ENCODE results near the gene STXBP5L.
"Not testable (repeated sequence)": the region's sequence is repeated elsewhere in the genome, so short reads cannot be mapped to it uniquely, and the experiment has no call there.

Gene STXBP5L

DNA sequence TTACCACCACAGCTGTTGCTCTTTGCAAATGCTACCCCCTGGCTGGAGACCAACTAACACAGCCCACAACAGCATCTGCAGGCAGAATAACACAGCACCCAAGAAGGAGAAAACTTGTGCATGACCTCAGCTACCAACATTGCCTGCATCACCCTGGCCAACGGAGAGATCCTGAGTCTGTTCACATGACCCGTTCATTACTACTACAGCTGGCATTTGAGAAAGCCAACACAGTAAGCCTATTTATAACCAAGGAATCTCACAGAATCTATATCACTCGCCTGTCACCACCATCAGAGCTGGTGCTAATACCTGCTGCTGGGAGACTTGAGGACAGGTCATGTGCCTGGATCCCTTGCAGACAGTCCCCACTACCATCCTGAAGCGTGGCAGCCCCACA is 422.6 kb downstream of the STXBP5L start:
- ATAC-seq, result no peak
- no peak for TF ChIP-seq ISL1 (CRISPR knock-in tag; IDR thresholded peaks at IDR 0.05)
- TF ChIP-seq ZNF565 (CRISPR knock-in tag; conservative IDR thresholded peaks at IDR 0.05; ENCODE audit: low read depth), result no peak
- no peak for TF ChIP-seq TOX (CRISPR knock-in tag; IDR thresholded peaks at IDR 0.05; ENCODE audit: borderline replicate concordance)
- TF ChIP-seq, protein P1, sequence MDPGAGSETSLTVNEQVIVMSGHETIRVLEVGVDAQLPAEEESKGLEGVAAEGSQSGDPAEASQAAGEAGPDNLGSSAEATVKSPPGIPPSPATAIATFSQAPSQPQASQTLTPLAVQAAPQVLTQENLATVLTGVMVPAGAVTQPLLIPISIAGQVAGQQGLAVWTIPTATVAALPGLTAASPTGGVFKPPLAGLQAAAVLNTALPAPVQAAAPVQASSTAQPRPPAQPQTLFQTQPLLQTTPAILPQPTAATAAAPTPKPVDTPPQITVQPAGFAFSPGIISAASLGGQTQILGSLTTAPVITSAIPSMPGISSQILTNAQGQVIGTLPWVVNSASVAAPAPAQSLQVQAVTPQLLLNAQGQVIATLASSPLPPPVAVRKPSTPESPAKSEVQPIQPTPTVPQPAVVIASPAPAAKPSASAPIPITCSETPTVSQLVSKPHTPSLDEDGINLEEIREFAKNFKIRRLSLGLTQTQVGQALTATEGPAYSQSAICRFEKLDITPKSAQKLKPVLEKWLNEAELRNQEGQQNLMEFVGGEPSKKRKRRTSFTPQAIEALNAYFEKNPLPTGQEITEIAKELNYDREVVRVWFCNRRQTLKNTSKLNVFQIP (CRISPR knock-in tag; IDR thresholded peaks at IDR 0.05; ENCODE audit: borderline replicate concordance, low read depth), result no peak
- no peak for TF ChIP-seq ZFP30 (CRISPR knock-in tag; IDR thresholded peaks at IDR 0.05)
- TF ChIP-seq, protein P2, sequence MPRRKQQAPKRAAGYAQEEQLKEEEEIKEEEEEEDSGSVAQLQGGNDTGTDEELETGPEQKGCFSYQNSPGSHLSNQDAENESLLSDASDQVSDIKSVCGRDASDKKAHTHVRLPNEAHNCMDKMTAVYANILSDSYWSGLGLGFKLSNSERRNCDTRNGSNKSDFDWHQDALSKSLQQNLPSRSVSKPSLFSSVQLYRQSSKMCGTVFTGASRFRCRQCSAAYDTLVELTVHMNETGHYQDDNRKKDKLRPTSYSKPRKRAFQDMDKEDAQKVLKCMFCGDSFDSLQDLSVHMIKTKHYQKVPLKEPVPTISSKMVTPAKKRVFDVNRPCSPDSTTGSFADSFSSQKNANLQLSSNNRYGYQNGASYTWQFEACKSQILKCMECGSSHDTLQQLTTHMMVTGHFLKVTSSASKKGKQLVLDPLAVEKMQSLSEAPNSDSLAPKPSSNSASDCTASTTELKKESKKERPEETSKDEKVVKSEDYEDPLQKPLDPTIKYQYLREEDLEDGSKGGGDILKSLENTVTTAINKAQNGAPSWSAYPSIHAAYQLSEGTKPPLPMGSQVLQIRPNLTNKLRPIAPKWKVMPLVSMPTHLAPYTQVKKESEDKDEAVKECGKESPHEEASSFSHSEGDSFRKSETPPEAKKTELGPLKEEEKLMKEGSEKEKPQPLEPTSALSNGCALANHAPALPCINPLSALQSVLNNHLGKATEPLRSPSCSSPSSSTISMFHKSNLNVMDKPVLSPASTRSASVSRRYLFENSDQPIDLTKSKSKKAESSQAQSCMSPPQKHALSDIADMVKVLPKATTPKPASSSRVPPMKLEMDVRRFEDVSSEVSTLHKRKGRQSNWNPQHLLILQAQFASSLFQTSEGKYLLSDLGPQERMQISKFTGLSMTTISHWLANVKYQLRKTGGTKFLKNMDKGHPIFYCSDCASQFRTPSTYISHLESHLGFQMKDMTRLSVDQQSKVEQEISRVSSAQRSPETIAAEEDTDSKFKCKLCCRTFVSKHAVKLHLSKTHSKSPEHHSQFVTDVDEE (CRISPR knock-in tag; IDR thresholded peaks at IDR 0.05), result no peak
- TF ChIP-seq TCF4 (CRISPR knock-in tag; IDR thresholded peaks at IDR 0.05; ENCODE audit: borderline replicate concordance), result no peak
- TF ChIP-seq CSDC2 (CRISPR knock-in tag; IDR thresholded peaks at IDR 0.05), result no peak
- TF ChIP-seq, protein P3, sequence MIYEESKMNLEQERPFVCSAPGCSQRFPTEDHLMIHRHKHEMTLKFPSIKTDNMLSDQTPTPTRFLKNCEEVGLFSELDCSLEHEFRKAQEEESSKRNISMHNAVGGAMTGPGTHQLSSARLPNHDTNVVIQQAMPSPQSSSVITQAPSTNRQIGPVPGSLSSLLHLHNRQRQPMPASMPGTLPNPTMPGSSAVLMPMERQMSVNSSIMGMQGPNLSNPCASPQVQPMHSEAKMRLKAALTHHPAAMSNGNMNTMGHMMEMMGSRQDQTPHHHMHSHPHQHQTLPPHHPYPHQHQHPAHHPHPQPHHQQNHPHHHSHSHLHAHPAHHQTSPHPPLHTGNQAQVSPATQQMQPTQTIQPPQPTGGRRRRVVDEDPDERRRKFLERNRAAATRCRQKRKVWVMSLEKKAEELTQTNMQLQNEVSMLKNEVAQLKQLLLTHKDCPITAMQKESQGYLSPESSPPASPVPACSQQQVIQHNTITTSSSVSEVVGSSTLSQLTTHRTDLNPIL (CRISPR knock-in tag; IDR thresholded peaks at IDR 0.05; ENCODE audit: low read depth), result no peak
- no peak for TF ChIP-seq GLIS3 (CRISPR knock-in tag; IDR thresholded peaks at IDR 0.05)
- TF ChIP-seq, protein P4, sequence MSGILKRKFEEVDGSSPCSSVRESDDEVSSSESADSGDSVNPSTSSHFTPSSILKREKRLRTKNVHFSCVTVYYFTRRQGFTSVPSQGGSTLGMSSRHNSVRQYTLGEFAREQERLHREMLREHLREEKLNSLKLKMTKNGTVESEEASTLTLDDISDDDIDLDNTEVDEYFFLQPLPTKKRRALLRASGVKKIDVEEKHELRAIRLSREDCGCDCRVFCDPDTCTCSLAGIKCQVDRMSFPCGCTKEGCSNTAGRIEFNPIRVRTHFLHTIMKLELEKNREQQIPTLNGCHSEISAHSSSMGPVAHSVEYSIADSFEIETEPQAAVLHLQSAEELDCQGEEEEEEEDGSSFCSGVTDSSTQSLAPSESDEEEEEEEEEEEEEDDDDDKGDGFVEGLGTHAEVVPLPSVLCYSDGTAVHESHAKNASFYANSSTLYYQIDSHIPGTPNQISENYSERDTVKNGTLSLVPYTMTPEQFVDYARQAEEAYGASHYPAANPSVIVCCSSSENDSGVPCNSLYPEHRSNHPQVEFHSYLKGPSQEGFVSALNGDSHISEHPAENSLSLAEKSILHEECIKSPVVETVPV (CRISPR knock-in tag; IDR thresholded peaks at IDR 0.05), result no peak
- TF ChIP-seq ZNF70 (CRISPR knock-in tag; IDR thresholded peaks at IDR 0.05), result no peak
- no peak for TF ChIP-seq SNAI2 (CRISPR knock-in tag; IDR thresholded peaks at IDR 0.05)
- no peak for TF ChIP-seq ARNTL (CRISPR knock-in tag; IDR thresholded peaks at IDR 0.05; ENCODE audit: borderline replicate concordance, low read depth)
- no peak for TF ChIP-seq ZNF8 (CRISPR knock-in tag; IDR thresholded peaks at IDR 0.05)
- TF ChIP-seq PPARA (CRISPR knock-in tag; IDR thresholded peaks at IDR 0.05; ENCODE audit: borderline replicate concordance), result no peak
- TF ChIP-seq BACH2 (CRISPR knock-in tag; IDR thresholded peaks at IDR 0.05; ENCODE audit: borderline replicate concordance), result no peak
- TF ChIP-seq ZC3H10 (CRISPR knock-in tag; IDR thresholded peaks at IDR 0.05), result no peak
- TF ChIP-seq ZFP3 (CRISPR knock-in tag; IDR thresholded peaks at IDR 0.05), result no peak

DNA sequence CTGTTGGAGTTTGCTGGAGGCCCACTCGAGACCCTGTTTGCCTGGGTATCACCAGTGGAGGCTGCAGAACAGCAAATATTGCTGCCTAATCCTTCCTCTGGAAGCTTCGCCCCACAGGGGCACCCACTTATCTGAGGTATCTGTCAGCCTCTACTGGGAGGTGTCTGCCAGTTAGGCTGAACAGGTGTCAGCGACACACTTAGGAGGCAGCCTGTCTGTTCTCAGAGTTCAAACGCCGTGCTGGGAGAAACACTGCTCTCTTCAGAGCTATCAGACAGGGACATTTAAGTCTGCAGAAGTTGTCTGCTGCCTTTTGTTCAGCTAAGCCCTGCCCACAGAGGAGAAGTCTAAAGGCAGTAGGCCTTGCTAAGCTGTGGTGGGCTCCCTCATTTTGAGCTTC is 448.0 kb downstream of the STXBP5L start:
- ATAC-seq, result not testable (repeated sequence)

DNA sequence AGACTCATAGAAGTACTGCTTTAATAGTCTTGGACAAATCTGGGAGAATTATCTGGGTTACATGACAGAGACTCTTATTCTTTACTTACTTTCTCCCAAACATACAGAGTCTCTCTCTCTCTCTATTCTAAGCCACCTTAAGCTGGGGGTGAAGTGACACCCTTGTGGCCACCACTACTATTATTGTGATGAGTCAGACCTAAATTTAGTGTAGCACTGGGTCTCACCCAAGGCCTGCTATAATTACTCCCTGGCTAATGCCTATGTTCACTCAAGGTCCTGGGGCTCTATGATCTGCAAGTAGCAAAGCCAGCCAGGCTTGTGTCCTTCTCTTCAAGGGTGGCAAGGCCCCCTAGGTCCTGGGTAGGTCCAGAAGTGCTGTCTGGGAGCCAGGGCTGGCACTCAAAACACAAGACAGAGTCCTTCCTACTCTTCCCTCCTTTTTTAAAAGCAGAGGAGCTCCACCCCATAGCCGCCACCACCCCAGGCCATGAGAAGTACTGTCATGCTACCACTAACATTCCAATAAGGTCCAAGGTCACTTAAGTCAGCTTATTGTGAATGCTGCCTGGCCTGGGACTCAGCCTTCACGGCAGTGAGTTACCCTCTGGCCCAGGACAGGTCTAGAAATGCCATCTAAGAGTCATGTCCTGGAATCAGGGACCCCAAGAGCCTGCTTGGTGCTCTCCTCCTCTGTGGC is 454.2 kb downstream of the STXBP5L start:
- no peak for TF ChIP-seq ZNF70 (CRISPR knock-in tag; IDR thresholded peaks at IDR 0.05)
- no peak for TF ChIP-seq TOX (CRISPR knock-in tag; IDR thresholded peaks at IDR 0.05; ENCODE audit: borderline replicate concordance)
- TF ChIP-seq ZFP3 (CRISPR knock-in tag; IDR thresholded peaks at IDR 0.05), result no peak
- TF ChIP-seq, protein P2 (CRISPR knock-in tag; IDR thresholded peaks at IDR 0.05), result no peak
- no peak for TF ChIP-seq SNAI2 (CRISPR knock-in tag; IDR thresholded peaks at IDR 0.05)
- no peak for TF ChIP-seq OSR1 (CRISPR knock-in tag; IDR thresholded peaks at IDR 0.05)
- TF ChIP-seq TCF4 (CRISPR knock-in tag; IDR thresholded peaks at IDR 0.05; ENCODE audit: borderline replicate concordance), result no peak
- TF ChIP-seq ESRRG (CRISPR knock-in tag; IDR thresholded peaks at IDR 0.05), result no peak
- TF ChIP-seq RARB (CRISPR knock-in tag; IDR thresholded peaks at IDR 0.05), result no peak
- TF ChIP-seq ZNF8 (CRISPR knock-in tag; IDR thresholded peaks at IDR 0.05), result no peak
- TF ChIP-seq, protein P4 (CRISPR knock-in tag; IDR thresholded peaks at IDR 0.05), result no peak
- TF ChIP-seq, protein P1 (CRISPR knock-in tag; IDR thresholded peaks at IDR 0.05; ENCODE audit: borderline replicate concordance, low read depth), result no peak
- ATAC-seq, result no peak

DNA sequence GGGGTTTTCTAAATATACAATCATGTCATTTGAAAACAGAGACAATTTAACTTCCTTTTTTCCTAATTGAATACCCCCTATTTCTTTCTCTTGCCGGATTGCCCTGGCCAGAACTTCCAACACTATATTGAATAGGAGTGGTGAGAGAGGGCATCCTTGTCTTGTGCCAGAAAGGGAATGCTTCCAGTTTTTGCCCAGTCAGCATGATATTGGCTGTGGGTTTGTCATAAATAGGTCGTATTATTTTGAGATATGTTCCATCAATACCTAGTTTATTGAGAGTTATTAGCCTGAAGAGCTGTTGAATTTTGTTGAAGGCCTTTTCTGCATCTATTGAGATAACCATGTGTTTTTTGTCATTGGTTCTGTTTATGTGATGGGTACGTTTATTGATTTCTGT is 480.3 kb downstream of the STXBP5L start:
- not testable (repeated sequence) for ATAC-seq

Data from SK-N-SH treated with all-trans-retinoic acid at 6 μM for 48 hours (cell line).